ENCODE data around the gene AFF1.

GRCh38 chr4:86960557-86960961, 25.7 kb downstream of the AFF1 start:
- TF ChIP-seq CTCF (IDR thresholded peaks at IDR 0.05) (no peak), ELF4 (CRISPR knock-in tag; IDR thresholded peaks at IDR 0.05; ENCODE audit: low read depth) (no peak), CREM (CRISPR knock-in tag; IDR thresholded peaks at IDR 0.05) (no peak), HMGXB4 (CRISPR knock-in tag; IDR thresholded peaks at IDR 0.05) (no peak), E2F4 (CRISPR knock-in tag; IDR thresholded peaks at IDR 0.05; ENCODE audit: borderline replicate concordance, low read depth) (no peak)

All from WTC11 (cell line).